HCT116 (cell line): ENCODE data around the gene CYP1A1. TPM values are rescaled to one million over a fixed set of nuclear protein-coding genes. Genes with fewer than 3 reads are reported as not detected.

Experiments used
- ATAC-seq: fragments of 200-7000 bp; cut with Tn5 transposase; 2 replicates; pipeline ENCODE4 v1.9.1; 2020; ENCODE audit warnings: mild to moderate bottlenecking, moderate library complexity
- BruUV-seq: library from RNA; stranded (reverse); fragments of 400-500 nt; replicated peaks from 2 replicates; lab custom pipeline; 2021; lab: Mats Ljungman, UMichigan
- CTCF ChIA-PET: fragments of 300-600 bp; sonication (Branson Sonifier 250); formaldehyde crosslinking; loops from one replicate; lab custom pipeline; 2021; ENCODE audit warnings: antibody characterized with exemption; lab: Charles Lee
- POLR2A ChIA-PET: fragments of 300-600, 350-600 bp; sonication (Branson Sonifier 250); formaldehyde crosslinking; loops from one replicate; lab custom pipeline; 2021; ENCODE audit warnings: antibody characterized with exemption; lab: Charles Lee
- RAD21 ChIA-PET, 2 experiments: fragments of 300-600 bp; sonication (Branson Sonifier 250); formaldehyde crosslinking; loops; one replicate each; lab custom pipeline; 2023; ENCODE audit warnings: low total read pairs in 2 of 2; ENCODE audit not compliant: uncharacterized antibody in 2 of 2, unreplicated experiment in 2 of 2, low non-redundant PET in 1 of 2; lab: Charles Lee
- DNase-seq: peaks from one replicate; pipeline ENCODE4 v3.0.0-alpha.2; 2010; ENCODE audit warnings: low read depth, low spot score
- H2AFZ ChIP-seq: fragments of 200-600 bp; shearing (Covaris generic), sonication (generic); 2 replicates; pipeline ENCODE4 v1.6.1; 2017; ENCODE audit warnings: low read depth, mixed run types, mixed read lengths, antibody characterized with exemption, low read length; ENCODE audit not compliant: poor library complexity, severe bottlenecking
- H3K27ac ChIP-seq: 2 replicates; pipeline ENCODE4 v1.5.1; 2012; ENCODE audit warnings: low read depth, low read length
- H3K27me3 ChIP-seq: fragments of 200-600 bp; sonication (generic); 2 replicates; pipeline ENCODE4 v1.6.1; 2016; ENCODE audit warnings: mixed run types, low read length, mixed read lengths; ENCODE audit not compliant: insufficient read depth
- H3K36me3 ChIP-seq, 2 experiments: fragments of 200-500 bp in 1 of 2; fragments of 200-600 bp in 1 of 2; sonication (Bioruptor generic) in 1 of 2; sonication (generic) in 1 of 2; 2 replicates each; pipeline versions ENCODE4 v1.5.1 to v1.6.1; 2014 to 2016; ENCODE audit warnings: low read length in 2 of 2, inconsistent platforms in 1 of 2, mixed read lengths in 1 of 2, mixed run types in 1 of 2; ENCODE audit not compliant: insufficient read depth in 2 of 2, control insufficient read depth in 1 of 2
- H3K4me1 ChIP-seq, 2 experiments: fragments of 200-600 bp in 1 of 2; sonication (generic) in 1 of 2; 2 replicates each; pipeline versions ENCODE4 v1.5.1 to v1.6.1; 2012 to 2017; ENCODE audit warnings: low read length in 2 of 2, inconsistent platforms in 1 of 2, mild to moderate bottlenecking in 1 of 2, mixed read lengths in 1 of 2, mixed run types in 1 of 2, moderate library complexity in 1 of 2; ENCODE audit not compliant: insufficient read depth in 2 of 2, control insufficient read depth in 1 of 2
- H3K4me2 ChIP-seq: fragments of 200-600 bp; sonication (generic); 2 replicates; pipeline ENCODE4 v1.6.1; 2017; ENCODE audit warnings: mixed run types, low read length, mixed read lengths
- H3K4me3 ChIP-seq, 2 experiments: fragments of 200-600 bp in 1 of 2; sonication (generic) in 1 of 2; replicated peaks in 1 of 2; 2 replicates each; pipeline ENCODE4 v1.5.1; 2011 to 2016; ENCODE audit warnings: low read length in 2 of 2, control low read depth in 1 of 2, low read depth in 1 of 2, mild to moderate bottlenecking in 1 of 2, mixed read lengths in 1 of 2, mixed run types in 1 of 2
- H3K79me2 ChIP-seq: fragments of 200-600 bp; sonication (generic); 2 replicates; pipeline ENCODE4 v1.6.1; 2017; ENCODE audit warnings: mild to moderate bottlenecking, mixed run types, low read length, moderate library complexity, mixed read lengths; ENCODE audit not compliant: insufficient read depth
- H3K9ac ChIP-seq: fragments of 200-600 bp; sonication (generic); 2 replicates; pipeline ENCODE4 v1.6.1; 2016; ENCODE audit warnings: low read length, mixed read lengths
- H3K9me2 ChIP-seq: fragments of 200-600 bp; sonication (generic), shearing (Covaris generic); 2 replicates; pipeline ENCODE4 v1.6.1; 2017; ENCODE audit warnings: mixed run types, mild to moderate bottlenecking, moderate library complexity; ENCODE audit not compliant: insufficient read depth
- H3K9me3 ChIP-seq, 2 experiments: fragments of 200-500 bp in 1 of 2; fragments of 200-600 bp in 1 of 2; sonication (Bioruptor generic) in 1 of 2; sonication (generic) in 1 of 2; 2 replicates each; pipeline ENCODE4 v1.6.1; 2014 to 2017; ENCODE audit warnings: low read length in 2 of 2, mixed read lengths in 2 of 2, inconsistent platforms in 1 of 2, low read depth in 1 of 2, mild to moderate bottlenecking in 1 of 2, mixed run types in 1 of 2, moderate library complexity in 1 of 2; ENCODE audit not compliant: control insufficient read depth in 1 of 2, insufficient read depth in 1 of 2
- H4K20me1 ChIP-seq: fragments of 200-600 bp; sonication (generic), shearing (Covaris generic); 2 replicates; pipeline ENCODE4 v1.6.1; 2017; ENCODE audit warnings: mixed run types, mild to moderate bottlenecking, moderate library complexity; ENCODE audit not compliant: insufficient read depth
- CEBPB ChIP-seq: IDR thresholded peaks from 2 replicates; pipeline ENCODE4 v1.6.1; 2012; ENCODE audit warnings: low read depth
- ELF1 ChIP-seq: IDR thresholded peaks from 2 replicates; pipeline ENCODE4 v1.6.1; 2012; ENCODE audit warnings: low read depth, borderline replicate concordance
- EZH2phosphoT487 ChIP-seq: fragments of 200-600 bp; IDR thresholded peaks from 2 replicates; pipeline ENCODE4 v1.6.1; 2018; ENCODE audit warnings: antibody characterized with exemption, borderline replicate concordance
- JUND ChIP-seq: IDR thresholded peaks from 2 replicates; pipeline ENCODE4 v1.6.1; 2012
- REST ChIP-seq: IDR thresholded peaks from 2 replicates; pipeline ENCODE4 v1.6.1; 2012; ENCODE audit warnings: low read depth
- YY1 ChIP-seq: IDR thresholded peaks from 2 replicates; pipeline ENCODE4 v1.6.1; 2011; ENCODE audit warnings: low read length, low read depth, moderate library complexity, mild to moderate bottlenecking; ENCODE audit not compliant: insufficient replicate concordance; ENCODE audit errors: extremely low read depth
- ZNF274 ChIP-seq: fragments of 200-500 bp; sonication (Bioruptor generic); IDR thresholded peaks from 2 replicates; pipeline ENCODE4 v1.6.1; 2014; ENCODE audit warnings: mild to moderate bottlenecking, low read depth, low read length, inconsistent platforms
- intact Hi-C: fragments of 100-400 bp; cut with micrococcal nuclease; formaldehyde crosslinking; loops from 2 replicates; pipeline ENCODE4 v1.10.0; 2022
- total RNA-seq: library from RNA; stranded (reverse); gene quantifications from one replicate; pipeline ENCODE4 v1.2.1, GENCODE V29; 2021; ENCODE audit not compliant: unreplicated experiment

Gene CYP1A1
- total RNA-seq, 1 experiment from 2014 or later, result 1.5 TPM

GRCh38 chr15:74773731-74774252 is 48.5 kb upstream of the CYP1A1 start:
- H2AFZ ChIP-seq, result no peak overlapping the region
- H3K9ac ChIP-seq, result no peak overlapping the region
- no peak overlapping the region for H3K4me3 ChIP-seq
- H3K79me2 ChIP-seq, result no peaks in the 10 kb centered on the region
- H3K4me1 ChIP-seq, result peaks cover 2 to 12% of the 10 kb centered on the region in 2 experiments; a peak in 3 of 4 replicates
- intact Hi-C loops, result no loop called here
- no peaks in the 10 kb centered on the region for H3K36me3 ChIP-seq
- DNase-seq, result no peak
- ChIA-PET POLR2A (no interaction called here), RAD21 (no interaction called here), CTCF (interaction anchor here (6.0 kb wide), 1 partner anchor 177 kb away, joined by 88 read pairs; no protein-coding TSS in a partner anchor)
- no peaks in the 10 kb centered on the region for H3K27me3 ChIP-seq
- no peaks in the 10 kb centered on the region for H4K20me1 ChIP-seq
- no TSS peak for BruUV-seq
- H3K9me2 ChIP-seq, result no peaks in the 10 kb centered on the region
- no peak for ATAC-seq
- H3K27ac ChIP-seq, result no peak overlapping the region
- no peaks in the 10 kb centered on the region for H3K9me3 ChIP-seq
- no peak for TF ChIP-seq JUND
- no peak for TF ChIP-seq CEBPB
- no peak for TF ChIP-seq REST
- TF ChIP-seq ELF1, result no peak
- TF ChIP-seq EZH2phosphoT487, result no peak
- TF ChIP-seq YY1, result no peak
- no peak for TF ChIP-seq ZNF274
- H3K4me2 ChIP-seq, result no peak overlapping the region
